ENCODE measurements around the gene FEV.

Gene FEV

GRCh38 chr2:219017201-219017931, 32.4 kb upstream of the FEV start:
- no peak for DNase-seq (ENCODE audit: low spot score)

DNA sequence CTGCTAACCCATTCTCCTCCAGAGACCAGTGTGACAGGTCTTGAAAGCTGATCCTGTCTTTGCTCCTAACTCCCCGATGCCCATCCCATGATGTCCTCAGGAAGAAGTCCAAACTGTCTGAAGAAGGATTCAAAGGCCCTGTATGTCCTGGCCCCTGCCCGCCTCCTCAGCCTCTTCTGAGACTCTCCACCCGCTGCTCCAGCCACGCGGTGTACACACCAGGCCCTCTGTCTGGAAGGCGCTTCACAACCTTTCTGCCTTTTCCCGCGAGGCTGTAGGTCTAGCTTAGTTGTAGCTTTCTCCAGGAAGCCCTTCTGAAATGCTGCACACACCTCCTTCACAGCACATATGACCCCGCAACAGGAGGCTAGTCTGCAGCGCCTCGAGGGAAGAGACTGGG, 31.7 kb upstream of the FEV start:
- DNase-seq (ENCODE audit: low spot score): no peak

GRCh38 chr2:219010873-219011272, 25.9 kb upstream of the FEV start:
- DNase-seq (ENCODE audit: low spot score): no peak

DNA sequence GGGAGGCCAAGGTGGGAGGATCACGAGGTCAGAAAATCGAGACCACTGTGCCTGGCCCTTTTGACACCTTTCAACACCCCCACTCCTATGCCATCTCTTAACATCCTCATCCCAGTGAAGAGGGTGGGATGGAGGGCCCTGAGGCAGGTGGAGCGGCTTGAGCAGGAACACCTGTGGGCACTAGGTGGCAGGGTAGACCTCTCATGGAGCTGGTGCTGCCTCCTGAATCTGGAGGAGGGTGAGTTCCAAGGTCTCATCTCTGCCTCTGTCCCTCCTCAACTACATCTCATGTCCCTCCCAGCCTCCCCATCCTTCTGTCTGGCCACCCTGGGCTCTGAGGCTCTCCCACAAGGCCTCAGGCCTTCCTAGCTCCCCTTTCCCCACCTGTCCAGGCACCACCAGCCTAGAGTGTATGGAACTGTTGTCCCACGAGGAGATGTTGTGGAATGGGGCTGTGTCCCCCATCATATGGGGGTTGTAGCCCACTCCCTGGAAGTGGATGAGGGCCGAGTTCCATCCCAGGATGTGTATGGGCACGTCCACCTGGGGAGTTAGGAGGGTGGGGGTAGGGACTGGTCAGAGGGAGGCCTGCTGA, 25.3 kb upstream of the FEV start:
- peak; percentile 58 for DNase-seq (ENCODE audit: low spot score)

- DNase-seq (ENCODE audit: low spot score): no peak
These were observed 24.3 kb upstream of the FEV start for GRCh38 chr2:219009294-219009693.

- DNase-seq (ENCODE audit: low spot score): no peak
These were observed 19.0 kb upstream of the FEV start for GRCh38 chr2:219003979-219004378.

- DNase-seq (ENCODE audit: low spot score): no peak
These were observed 18.3 kb upstream of the FEV start for GRCh38 chr2:219003267-219003634.

DNA sequence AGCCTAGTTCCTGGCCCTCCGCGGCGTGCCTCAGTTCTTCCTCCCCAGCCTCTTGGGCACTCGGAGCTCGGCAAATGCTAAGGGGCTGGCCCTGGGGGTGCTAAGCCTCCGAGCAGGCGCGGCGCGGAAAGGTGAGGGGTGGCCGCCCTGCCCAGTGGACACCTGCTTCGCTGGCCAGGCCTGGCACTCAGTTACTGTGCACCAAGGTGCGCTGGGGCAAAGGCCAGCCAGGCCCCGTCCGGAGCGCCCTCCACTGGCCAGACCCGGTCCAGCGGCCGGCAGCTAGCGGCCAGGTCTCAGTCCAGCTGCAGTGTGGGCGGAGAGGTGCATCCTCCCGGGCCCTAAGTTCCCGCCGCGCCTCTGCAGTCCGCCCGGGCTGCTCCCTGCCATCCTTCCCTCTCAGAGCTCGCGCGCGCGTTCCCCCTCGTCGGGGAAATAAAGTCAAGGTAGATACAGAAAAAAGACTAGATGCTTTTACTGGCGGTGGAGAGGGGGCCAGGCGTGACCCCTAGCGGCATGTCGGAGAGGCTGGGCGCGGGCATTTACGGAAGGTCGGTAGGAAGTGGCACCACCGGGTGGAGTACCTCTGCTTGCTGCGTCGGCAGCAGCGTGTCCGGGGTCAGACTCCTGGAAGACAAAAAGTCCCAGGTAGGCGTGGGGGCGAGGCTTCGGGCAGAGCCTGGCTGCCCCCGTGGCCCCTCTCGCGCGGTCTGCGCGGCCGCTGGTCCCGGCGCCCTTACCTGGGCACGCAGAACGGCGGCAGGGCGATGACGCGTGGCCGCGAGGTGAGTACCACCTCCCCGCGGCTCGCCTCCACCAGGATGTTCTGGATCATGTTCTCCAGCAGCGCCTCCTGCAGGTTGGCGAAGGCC, 17.6 kb upstream of the FEV start:
- DNase-seq (ENCODE audit: low spot score): peak; percentile 66

- peak; percentile 87 for DNase-seq (ENCODE audit: low spot score)
These were observed 16.8 kb upstream of the FEV start for GRCh38 chr2:219001577-219002394.

DNA sequence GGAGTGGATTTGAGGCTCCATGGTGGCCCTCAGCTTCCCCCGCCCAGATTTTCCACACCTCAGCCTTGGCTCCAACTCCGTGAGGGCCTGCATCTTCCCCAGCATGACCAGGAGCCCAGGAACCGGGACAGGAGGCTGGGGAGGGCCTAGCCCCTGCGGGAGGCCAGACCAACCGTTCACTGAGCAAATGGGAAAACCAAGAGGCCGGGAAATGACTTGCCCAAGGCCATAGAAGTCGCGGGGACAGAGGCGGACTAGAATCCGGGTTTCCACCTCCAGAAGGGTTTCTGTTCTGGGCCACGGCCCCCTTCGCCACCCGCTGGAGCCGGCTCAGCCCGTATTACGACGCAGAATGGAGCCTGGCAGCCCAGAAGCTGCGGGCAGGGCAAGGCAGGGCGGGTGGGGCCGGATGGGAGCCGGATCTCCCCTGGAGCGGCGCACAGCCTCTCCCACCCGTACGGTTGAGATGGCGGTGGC, 16.2 kb upstream of the FEV start:
- DNase-seq (ENCODE audit: low spot score): no peak

DNA sequence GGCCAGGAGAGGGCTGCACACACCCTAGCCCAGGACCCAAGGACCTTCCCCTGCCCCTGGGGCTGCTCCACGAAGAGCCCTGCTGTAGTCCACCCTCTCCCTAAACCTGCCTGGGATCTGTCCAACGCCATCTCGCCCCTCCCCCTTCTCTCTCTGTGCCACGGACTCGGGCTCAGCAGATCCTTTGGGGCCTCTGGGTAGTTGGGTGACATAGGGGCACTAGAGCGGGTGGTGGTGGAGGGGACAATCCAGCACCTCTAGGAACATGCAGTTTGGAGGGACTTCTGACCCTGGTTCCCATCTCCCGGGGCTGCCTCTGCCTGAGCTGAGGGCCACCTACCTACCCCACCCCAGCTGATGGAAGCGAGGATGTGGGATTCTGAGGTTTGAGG, 15.6 kb upstream of the FEV start:
- no peak for DNase-seq (ENCODE audit: low spot score)

DNA sequence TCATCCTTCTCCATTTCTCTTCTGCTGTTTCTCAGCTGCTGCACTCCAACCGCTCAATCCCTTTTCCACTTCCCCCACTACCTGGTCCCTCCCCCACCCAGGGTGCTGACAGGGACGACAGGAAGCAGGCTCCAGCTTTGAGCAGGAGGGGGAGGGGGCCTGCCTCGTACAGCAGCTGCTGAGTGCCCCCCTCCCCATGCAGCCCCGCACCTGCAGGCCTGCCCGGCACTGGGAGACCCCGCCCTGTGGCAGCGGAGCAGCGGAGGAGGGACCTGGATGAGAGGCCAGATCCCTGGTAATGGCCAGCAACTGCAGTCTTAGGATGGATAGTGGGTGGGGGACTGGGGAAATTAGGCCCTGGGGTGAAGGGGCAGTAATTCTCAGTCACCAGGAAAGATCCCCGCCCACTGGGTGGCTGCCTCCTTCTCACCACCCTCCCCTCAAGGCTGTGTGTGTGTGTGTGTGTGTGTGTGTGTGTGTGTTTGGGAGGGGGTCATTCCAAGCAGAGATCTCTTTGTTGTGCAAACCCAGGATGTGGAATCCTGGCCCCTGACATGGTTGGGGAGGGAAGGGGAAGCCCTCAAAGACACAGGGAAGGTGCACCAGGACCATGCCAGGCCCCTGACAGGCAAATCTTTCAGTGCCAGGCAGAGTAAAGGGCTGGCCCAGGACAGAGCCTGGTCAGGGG, 15.0 kb upstream of the FEV start:
- DNase-seq (ENCODE audit: low spot score): no peak

GRCh38 chr2:218999021-218999880, 14.3 kb upstream of the FEV start:
- no peak for DNase-seq (ENCODE audit: low spot score)

- DNase-seq (ENCODE audit: low spot score): peak; percentile 41
These were observed 13.5 kb upstream of the FEV start for GRCh38 chr2:218998414-218999002.

- no peak for DNase-seq (ENCODE audit: low spot score)
These were observed 12.7 kb upstream of the FEV start for GRCh38 chr2:218997731-218998130.

DNA sequence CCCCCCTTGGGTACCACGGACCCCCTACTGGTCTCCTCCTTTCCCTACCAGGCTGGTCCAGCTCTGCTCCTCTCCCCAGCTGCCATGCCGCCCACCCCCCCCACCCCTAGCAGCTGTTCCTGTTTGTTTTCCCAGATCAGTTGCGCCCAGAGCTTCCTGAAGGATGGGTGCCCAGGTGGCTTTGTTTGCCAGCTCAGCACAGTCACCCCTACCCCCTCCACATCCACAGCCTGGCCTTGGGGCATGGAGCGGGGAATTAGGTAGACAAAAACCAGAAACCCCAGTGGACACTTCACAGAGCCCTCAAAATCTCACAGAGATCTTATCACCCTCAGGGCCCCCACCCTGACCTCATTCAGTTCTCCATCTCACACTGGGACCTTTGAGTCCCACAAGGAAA, 12.0 kb upstream of the FEV start:
- DNase-seq (ENCODE audit: low spot score): no peak

- DNase-seq (ENCODE audit: low spot score): peak; percentile 66
These were observed 11.2 kb upstream of the FEV start for GRCh38 chr2:218995972-218996711.

DNA sequence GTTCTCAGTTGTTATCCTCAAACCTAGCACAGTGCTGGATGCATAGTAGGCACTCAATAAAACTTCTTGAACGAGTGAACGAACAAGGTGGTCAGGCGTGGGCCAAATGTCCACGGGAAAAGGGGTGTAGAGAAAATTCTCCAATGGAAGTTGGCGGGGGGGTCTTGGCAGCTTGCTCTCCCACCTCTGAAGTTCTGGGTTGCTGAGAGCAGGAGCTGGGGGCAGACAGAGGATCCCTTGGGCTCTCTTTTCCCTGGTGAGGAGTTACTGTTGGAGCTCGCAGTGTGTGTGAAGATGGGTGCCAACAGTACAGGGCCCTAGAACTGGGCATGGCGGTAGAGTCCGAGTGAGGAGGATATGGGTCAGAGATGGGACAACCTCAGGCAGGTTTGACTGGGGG, 10.6 kb upstream of the FEV start:
- no peak for DNase-seq (ENCODE audit: low spot score)
